ENCODE measurements around the gene NLGN1.

GRCh38 chr3:173599673-173600072 lies 202.1 kb downstream of the NLGN1 start:
- TF ChIP-seq CTCF (IDR thresholded peaks at IDR 0.05) (no peak), POLR2A (IDR thresholded peaks at IDR 0.05) (no peak)
